ENCODE data around the gene GCNT4.

The GCNT4 gene

GRCh38 chr5:75017971-75018370 lies 34.4 kb downstream of the GCNT4 start:
- DNase-seq (ENCODE audit: low read depth): no peak

DNA sequence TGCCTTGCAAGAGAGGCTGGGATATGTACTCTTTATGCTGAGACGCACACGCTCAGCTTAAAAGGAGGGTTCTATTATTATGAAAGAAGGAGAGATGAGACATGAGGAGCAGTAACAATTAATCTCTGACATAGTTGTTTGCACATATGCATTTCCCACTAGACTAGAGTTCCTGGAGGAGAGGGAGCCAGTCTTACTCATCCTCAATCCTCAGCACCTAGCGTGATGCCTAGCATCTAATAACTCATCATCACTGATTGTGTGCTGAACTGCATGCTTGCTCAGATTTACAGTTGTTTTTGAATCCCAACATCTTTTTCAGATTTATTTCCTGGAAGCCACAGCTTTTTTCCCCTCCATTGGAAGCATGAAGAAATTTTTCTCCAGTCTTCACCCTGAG lies 35.5 kb downstream of the GCNT4 start:
- DNase-seq (ENCODE audit: low read depth): no peak

- no peak for DNase-seq (ENCODE audit: low read depth)
Measured at GRCh38 chr5:75012748-75013147, 39.6 kb downstream of the GCNT4 start.

GRCh38 chr5:75010838-75011237 lies 41.5 kb downstream of the GCNT4 start:
- no peak for DNase-seq (ENCODE audit: low read depth)

DNA sequence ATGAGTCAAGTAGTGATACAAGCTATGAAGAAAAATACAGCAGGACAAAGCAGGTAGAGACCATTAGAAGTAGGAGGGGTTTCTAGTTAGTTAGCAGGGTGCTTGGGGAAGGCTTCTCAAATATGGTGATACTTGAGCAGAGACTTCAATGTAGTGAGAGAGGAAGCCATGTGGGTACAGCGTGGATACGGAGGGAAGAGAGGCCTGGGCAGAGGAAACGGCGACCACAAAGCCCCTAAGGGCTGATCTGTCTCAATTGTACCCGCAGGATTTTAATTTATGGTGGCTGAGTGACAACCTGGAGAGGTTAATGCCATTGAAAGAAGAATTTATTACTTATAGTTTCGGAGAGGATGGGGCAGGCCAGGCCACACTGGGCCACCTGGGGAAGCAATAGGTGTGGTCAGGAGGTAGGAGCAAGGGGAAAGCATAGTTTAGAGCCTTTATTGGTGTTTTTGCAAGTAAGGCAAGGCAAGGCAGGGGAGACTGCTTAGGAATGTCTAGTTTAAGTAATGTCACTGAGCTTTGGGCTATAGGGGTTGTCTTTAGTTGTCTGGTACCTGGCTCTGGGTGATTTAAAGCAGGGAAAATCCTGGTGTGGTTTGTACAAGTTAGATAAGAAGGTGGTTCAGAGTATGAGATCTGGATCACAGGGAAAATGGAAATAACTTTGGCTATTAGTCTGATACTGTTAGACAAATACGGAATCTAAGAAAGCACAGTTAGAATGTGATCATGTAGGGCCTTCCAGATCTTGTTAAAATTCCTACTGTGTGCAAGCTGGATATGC lies 42.6 kb downstream of the GCNT4 start:
- DNase-seq (ENCODE audit: low read depth): no peak

DNA sequence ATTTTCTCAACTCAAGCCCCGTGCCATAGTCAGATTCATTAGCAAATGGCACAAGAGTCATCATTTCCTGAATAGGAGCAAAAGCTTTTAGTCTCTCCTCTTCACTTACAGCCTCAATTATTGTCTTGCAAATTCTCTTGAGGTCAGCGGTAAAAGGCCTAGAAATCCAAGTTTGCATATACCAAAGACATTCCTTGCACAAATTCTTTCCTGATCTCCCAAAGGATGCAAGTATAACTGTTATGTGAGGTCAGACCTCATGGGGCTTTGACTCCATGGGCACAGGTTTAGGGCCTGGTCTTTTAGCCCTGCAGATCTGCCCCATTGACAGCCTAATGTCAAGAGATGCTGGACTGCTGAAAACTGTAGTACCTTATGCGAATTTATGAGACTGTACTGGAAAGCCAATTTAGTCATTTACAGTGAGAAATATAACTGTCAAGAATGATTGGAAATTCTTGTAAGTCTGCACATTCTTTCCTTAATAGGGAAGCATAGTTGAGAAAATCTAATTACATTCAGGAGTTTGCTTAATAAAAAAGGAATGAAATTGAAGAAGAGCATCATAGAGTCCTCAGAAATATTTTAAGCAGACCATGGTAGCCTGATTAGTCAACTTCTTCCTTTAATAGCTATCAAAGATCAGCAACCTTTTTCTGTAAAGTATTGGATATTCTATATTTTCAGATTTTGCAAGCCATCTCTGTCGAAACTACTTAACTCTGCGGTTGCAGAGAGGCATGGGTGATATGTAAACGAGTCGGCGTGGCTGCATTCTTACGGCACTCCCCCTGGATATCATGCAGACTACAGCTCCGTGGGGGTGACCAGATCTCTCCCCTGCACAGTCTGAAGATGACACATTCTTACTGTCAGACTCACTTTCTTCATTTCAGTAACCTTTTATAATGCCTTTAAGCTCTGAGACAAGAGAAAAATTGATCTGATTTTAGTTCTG lies 45.2 kb downstream of the GCNT4 start:
- no peak for DNase-seq (ENCODE audit: low read depth)

- DNase-seq (ENCODE audit: low read depth): no peak
Measured at GRCh38 chr5:75005561-75005960, 46.8 kb downstream of the GCNT4 start.

Measured in HS-27A (cell line).